ENCODE data around the gene DMBT1.

Gene DMBT1

DNA sequence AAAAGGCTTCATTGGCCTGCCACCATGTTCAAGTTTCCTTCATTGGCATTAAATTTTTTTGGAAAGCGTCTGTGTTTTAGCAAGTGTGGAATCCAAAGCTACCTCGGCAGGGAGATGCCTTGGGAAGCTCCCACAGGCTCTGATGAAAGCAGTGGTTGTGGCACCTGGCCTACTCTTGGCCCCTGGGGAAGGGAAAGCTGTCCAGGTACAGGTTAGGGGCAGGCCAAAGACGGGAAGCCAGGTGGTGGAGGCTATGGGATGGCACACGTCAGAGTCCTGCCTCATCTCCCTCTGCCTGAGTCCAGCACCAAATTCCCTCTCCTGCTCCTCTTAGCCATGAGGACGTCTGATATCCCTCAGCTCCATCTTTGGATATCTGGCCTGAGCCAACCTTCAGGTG, 89.3 kb downstream of the DMBT1 start:
- DNase-seq = no peak

- no peak for DNase-seq
These were observed 89.8 kb downstream of the DMBT1 start for GRCh38 chr10:122650331-122650730.

- no peak for DNase-seq
These were observed 95.2 kb downstream of the DMBT1 start for GRCh38 chr10:122655524-122656307.

DNA sequence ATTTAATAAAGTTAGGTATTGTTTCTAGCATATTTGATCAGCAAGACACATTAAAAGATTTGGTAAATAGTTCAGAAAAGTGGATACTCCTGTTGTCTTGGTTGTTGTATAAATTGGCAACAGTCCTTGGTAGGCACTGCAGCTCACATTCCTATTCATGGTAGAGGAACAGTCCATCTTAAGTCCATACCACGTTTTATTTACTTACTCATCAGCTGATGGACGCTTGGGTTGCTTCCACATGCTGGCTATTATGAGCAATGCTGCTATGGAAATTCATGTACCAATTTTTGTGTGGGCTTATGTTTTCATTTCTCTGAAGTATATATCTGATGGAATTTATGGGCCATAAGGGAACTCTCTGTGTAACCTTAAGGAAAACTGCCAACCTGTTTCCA, 95.8 kb downstream of the DMBT1 start:
- DNase-seq = no peak

DNA sequence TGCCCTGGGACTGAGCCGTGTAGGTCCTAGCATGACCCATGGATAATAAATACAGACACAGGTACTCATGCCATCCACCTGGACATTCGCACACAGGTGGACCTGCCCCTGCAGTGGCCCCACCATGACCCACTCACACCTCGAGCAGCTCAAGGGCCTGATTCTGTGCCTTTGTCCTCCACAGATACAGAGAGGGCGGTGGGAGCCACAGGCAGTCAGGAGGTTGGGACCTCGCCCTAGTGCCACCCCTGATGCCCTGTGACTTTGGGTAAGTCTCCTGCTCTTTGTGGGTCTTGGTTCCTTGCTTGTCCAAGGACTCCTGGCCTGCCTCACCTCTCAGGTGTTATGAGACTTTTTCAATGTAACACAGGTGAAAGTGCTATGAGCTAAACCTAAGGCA, 96.2 kb downstream of the DMBT1 start:
- no peak for DNase-seq

- DNase-seq = no peak
These were observed 96.7 kb downstream of the DMBT1 start for GRCh38 chr10:122657255-122657654.

GRCh38 chr10:122657729-122658128, 97.2 kb downstream of the DMBT1 start:
- no peak for DNase-seq

- no peak for DNase-seq
These were observed 97.9 kb downstream of the DMBT1 start for GRCh38 chr10:122658356-122659049.

GRCh38 chr10:122659126-122659525, 98.6 kb downstream of the DMBT1 start:
- no peak for DNase-seq

GRCh38 chr10:122659651-122660050, 99.1 kb downstream of the DMBT1 start:
- no peak for DNase-seq

DNA sequence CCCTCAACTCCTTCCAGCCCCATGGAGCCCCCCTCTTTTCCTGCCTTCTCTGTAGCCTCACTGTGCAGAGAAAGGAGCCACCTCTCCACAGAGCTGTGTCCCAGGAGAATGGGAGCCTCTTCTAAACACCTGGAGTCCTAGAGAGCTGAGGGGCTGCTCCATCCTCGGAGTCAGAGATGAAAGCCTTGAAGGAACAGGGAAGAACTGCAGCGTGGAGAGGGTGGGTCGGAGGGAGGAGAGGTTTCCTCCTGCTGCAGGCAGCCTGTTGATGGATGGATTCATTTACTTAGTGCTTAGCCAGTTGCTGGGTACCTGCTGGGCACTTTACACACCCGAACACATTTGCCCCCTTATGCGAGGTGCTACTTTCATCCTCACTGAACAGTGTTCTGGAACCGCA, 100.1 kb downstream of the DMBT1 start:
- DNase-seq = no peak

DNA sequence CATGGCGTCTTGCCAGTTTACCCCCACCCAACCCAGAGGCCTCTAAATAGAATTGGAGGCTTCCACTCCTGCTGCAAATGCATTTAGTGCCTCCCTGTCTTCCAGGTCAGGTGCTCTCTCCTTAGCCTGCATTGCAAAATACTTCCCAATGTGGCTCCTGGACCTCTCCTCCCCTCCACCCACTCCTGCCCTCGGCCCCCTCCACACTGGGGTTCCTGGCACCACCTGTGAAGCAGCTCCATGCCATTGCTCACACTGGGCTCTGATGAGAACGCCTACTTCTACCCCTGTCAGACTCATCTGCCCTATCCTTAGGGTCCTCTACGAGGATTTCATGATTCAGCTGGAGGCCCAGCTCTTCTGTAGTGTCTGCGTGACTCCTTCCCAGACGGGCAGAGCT, 101.7 kb downstream of the DMBT1 start:
- no peak for DNase-seq

DNA sequence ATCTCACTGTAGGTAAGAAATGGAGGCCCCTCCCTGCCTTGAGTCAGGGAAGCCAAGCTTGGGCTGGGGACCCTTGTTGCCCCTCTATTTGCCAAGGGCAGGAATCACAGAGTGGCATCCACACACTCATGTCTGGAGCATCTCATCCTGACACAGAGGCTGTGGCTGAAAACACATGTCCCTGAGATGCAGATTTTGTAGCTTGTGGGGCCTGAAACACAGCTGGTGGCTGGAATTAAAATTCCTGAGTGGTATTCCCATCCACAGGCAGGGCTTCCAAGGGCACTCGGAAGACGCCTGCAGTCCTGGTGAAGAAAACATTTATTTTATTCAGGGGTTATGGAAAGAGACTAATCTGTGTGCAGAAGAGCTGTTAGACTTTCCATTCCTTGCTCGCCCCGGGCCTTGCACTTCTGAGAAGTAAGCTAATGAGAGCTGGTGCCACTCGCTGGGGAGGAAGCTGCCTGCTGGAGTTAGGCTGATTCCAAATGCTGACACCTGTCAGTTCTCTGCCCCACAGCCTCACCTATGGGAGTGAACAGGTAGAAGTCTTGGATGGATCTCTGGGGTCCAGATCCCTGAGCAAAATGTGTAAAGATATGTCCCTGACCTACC, 103.1 kb downstream of the DMBT1 start:
- no peak for DNase-seq

DNA sequence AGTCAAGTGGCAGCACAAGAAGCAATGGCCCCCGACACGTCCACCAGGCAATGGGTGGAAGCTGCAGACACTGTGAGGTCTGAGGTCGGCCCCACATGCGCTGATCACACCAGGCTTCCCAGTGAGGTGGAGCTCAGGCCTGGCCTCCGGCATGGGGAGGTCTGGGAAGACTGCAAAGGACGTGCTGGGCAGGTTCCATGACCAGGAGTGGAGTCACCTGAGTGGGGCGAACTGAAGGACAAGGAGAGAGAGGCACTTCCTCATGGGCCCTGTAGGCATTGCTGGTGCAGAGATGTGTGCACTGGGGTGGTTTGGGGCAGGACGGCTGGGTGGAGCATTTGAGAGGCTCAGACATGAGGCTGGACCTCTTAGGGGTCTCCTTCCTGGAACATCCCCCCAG, 103.9 kb downstream of the DMBT1 start:
- no peak for DNase-seq

GRCh38 chr10:122665329-122665860, 104.8 kb downstream of the DMBT1 start:
- no peak for DNase-seq

- no peak for DNase-seq
These were observed 105.4 kb downstream of the DMBT1 start for GRCh38 chr10:122665946-122666345.

DNA sequence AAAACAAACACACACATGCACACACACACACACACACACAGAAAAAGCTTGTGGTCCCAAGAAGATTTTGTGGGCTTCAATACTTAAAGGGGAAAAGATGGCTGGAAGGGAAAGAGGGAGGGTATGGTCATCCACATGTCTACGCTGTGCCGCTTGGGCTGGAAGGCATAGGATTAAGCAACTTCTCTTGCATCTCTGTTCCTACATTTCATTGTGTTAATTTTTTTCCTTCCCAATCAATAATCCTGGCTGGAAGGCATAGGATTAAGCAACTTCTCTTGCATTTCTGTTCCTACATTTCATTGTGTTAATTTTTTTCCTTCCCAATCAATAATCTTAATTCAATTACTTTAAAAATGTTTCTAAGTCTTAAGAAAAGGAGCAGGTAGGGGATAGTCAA, 108.5 kb downstream of the DMBT1 start:
- DNase-seq = no peak

GRCh38 chr10:122669842-122670241, 109.3 kb downstream of the DMBT1 start:
- no peak for DNase-seq

DNA sequence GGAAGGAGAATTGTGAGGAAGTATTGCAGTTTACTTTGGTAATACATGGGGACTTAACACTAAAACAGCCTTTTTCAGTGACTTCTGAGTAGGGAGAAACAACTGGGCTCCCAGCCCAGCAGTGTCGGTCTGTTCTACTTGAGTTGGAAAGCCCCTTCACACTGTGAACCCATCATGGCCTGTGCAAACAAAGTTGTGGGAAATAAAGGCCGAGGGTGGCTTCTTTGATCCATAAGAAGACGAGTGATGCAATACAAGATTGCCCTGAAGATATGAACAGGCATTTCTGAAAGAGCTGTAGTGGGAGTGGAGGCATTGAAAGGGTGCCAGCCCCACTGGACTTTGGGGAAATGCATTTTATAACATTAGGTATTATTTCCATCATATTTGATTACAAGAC, 110.8 kb downstream of the DMBT1 start:
- no peak for DNase-seq

- no peak for DNase-seq
These were observed 112.1 kb downstream of the DMBT1 start for GRCh38 chr10:122672655-122673054.

GRCh38 chr10:122673269-122673668, 112.7 kb downstream of the DMBT1 start:
- no peak for DNase-seq

- no peak for DNase-seq
These were observed 113.2 kb downstream of the DMBT1 start for GRCh38 chr10:122673731-122674130.

GRCh38 chr10:122674781-122675180, 114.2 kb downstream of the DMBT1 start:
- DNase-seq = no peak

- DNase-seq = no peak
These were observed 114.7 kb downstream of the DMBT1 start for GRCh38 chr10:122675278-122675677.
